HL-60/S4 treated with retinoic acid at 250 ng/mL for 4 days and 3 days (cell line): ENCODE measurements around the gene SIPA1.

Experiments used
- in situ Hi-C: fragments of 300-500 bp; cut with MboI; formaldehyde crosslinking; loops from 2 replicates; pipeline ENCODE4 v1.7.0; 2022; ENCODE audit warnings: low sequenced_read_pairs

SIPA1 gene

DNA sequence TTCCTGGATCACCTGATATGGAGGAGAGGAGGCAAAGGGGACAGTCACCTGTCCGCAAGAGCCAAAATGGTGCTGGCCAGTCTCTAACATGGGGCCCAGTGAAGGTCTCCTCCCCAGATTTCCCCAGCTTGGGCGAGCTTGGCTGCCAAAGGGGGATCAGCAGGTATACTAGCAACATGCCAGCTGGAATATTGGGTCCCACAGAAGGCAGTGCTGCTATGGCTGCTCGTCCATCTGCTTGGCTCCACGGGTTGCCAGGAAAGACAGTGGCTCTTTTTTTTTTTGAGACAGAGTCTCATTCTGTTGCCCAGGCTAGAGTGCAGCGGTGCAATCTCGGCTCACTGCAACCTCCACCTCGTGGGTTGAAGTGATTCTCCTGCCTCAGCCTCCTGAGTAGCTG is 61.4 kb downstream of the SIPA1 start:
- in situ Hi-C loops = no loop called here

DNA sequence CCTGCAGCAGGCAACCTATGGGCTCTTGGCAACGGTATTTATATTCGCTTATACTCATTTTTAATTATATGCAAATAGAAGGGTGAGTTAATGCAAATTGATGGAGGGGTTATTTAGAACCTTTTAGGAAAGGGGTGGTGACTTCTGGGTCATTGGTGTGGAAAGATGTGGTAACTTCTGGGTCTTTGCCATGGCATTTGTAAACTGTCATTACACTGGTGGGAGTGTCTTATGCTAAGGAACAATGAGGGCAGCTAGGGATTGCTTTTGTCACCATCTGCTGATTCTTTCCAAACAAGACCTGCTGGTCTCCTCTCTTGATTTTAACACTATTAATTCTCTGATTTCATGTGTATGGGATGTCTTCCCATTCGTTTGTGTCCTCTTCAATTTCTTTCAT is 62.5 kb downstream of the SIPA1 start:
- in situ Hi-C loops = loop anchor here (25.0 kb wide), 1 partner anchor 287 kb away; no protein-coding TSS in a partner anchor
